Neural progenitor cell (in vitro differentiated cells): Measurements from ENCODE around the gene SLC5A6. TPM values are rescaled to one million over a fixed set of nuclear protein-coding genes. Genes with fewer than 3 reads are reported as not detected.
A peak's percentile ranks its signal among the peaks of the same experiment; 100 is the strongest.

Source experiments
- DNase-seq: peaks from one replicate; pipeline ENCODE4 v3.0.0-alpha.2; 2016; ENCODE audit warnings: low spot score
- H2AFZ ChIP-seq: fragments of 200-600 bp; sonication (generic); replicated peaks from 2 replicates; pipeline ENCODE4 v1.6.1; 2016; ENCODE audit warnings: antibody characterized with exemption
- H3F3A ChIP-seq: fragments of 200-600 bp; sonication (generic); 2 replicates; pipeline ENCODE4 v1.6.1; 2016; ENCODE audit warnings: antibody characterized with exemption, low read depth
- H3K27ac ChIP-seq: fragments of 200-600 bp; sonication (generic); 2 replicates; pipeline ENCODE4 v1.5.1; 2016; ENCODE audit warnings: mild to moderate bottlenecking
- H3K27me3 ChIP-seq: fragments of 200-600 bp; sonication (generic); 2 replicates; pipeline ENCODE4 v1.6.1; 2016; ENCODE audit warnings: mild to moderate bottlenecking, moderate library complexity
- H3K36me3 ChIP-seq: fragments of 200-600 bp; sonication (generic); 2 replicates; pipeline ENCODE4 v1.5.1; 2016
- H3K4me1 ChIP-seq: fragments of 200-600 bp; sonication (generic); 2 replicates; pipeline ENCODE4 v1.6.1; 2016; ENCODE audit warnings: mixed run types
- H3K4me2 ChIP-seq: fragments of 200-600 bp; sonication (generic); 2 replicates; pipeline ENCODE4 v1.6.1; 2016
- H3K4me3 ChIP-seq: fragments of 200-600 bp; sonication (generic); 2 replicates; pipeline ENCODE4 v1.5.1; 2016
- H3K79me2 ChIP-seq: fragments of 200-600 bp; sonication (generic); 2 replicates; pipeline ENCODE4 v1.6.1; 2016; ENCODE audit warnings: low read depth
- H3K9ac ChIP-seq: fragments of 200-600 bp; sonication (generic); 2 replicates; pipeline ENCODE4 v1.6.1; 2016
- H3K9me3 ChIP-seq: fragments of 200-600 bp; sonication (generic); 2 replicates; pipeline ENCODE4 v1.5.1; 2016; ENCODE audit warnings: low read depth
- H4K20me1 ChIP-seq: fragments of 200-600 bp; sonication (generic); 2 replicates; pipeline ENCODE4 v1.6.1; 2016; ENCODE audit warnings: low read depth
- H3K27ac Mint-ChIP-seq: 3 replicates; pipeline ENCODE4 v1.8.0; 2021; ENCODE audit warnings: mixed read lengths
- H3K27me3 Mint-ChIP-seq: 2 replicates; pipeline ENCODE4 v1.8.0; 2022; ENCODE audit warnings: low read depth, mild to moderate bottlenecking, inconsistent platforms, moderate library complexity, mixed read lengths; ENCODE audit not compliant: insufficient read depth
- H3K36me3 Mint-ChIP-seq: 3 replicates; pipeline ENCODE4 v1.8.0; 2021; ENCODE audit warnings: mixed read lengths
- H3K4me1 Mint-ChIP-seq: 3 replicates; pipeline ENCODE4 v1.8.0; 2021; ENCODE audit warnings: mixed read lengths
- H3K4me3 Mint-ChIP-seq: 3 replicates; pipeline ENCODE4 v1.8.0; 2021; ENCODE audit warnings: mild to moderate bottlenecking, moderate library complexity, mixed read lengths
- H3K9me3 Mint-ChIP-seq: 3 replicates; pipeline ENCODE4 v1.8.0; 2020; ENCODE audit warnings: mixed read lengths
- EZH2 ChIP-seq: fragments of 200-600 bp; sonication (generic); IDR thresholded peaks from 2 replicates; pipeline ENCODE4 v1.6.1; 2017; ENCODE audit warnings: antibody characterized with exemption, mild to moderate bottlenecking, moderate library complexity
- EZH2phosphoT487 ChIP-seq: fragments of 200-600 bp; sonication (generic); IDR thresholded peaks from 2 replicates; pipeline ENCODE4 v1.6.1; 2017; ENCODE audit warnings: antibody characterized with exemption
- total RNA-seq: library from RNA; depleted of rRNA; stranded (reverse); fragments of >200 nt; gene quantifications from 2 replicates; pipeline ENCODE4 v1.2.3, GENCODE V29; 2015; ENCODE audit warnings: low replicate concordance
- TF ChIP-seq, protein P1 (sequence below): fragments of 200-600 bp; sonication (generic); IDR thresholded peaks from 2 replicates; pipeline ENCODE4 v1.5.1; 2017; ENCODE audit warnings: antibody characterized with exemption, mild to moderate bottlenecking

The SLC5A6 gene
- total RNA-seq, 1 donor from 2014 or later: 42.8 TPM

GRCh38 chr2:27218614-27219013, 6.5 kb upstream of the SLC5A6 start:
- no peak overlapping the region for H3K9ac ChIP-seq
- peaks cover 9% of the 10 kb centered on the region for H3K27me3 Mint-ChIP-seq
- peak overlapping the region; percentile 37 for H3K4me3 Mint-ChIP-seq
- H3K9me3 ChIP-seq: no peaks in the 10 kb centered on the region
- H3K27me3 ChIP-seq: no peaks in the 10 kb centered on the region
- no peaks in the 10 kb centered on the region for H4K20me1 ChIP-seq
- peaks cover 23% of the 10 kb centered on the region for H3K4me1 Mint-ChIP-seq
- peaks cover 37% of the 10 kb centered on the region for H3K36me3 Mint-ChIP-seq
- peaks cover 43% of the 10 kb centered on the region for H3K79me2 ChIP-seq
- H3K36me3 ChIP-seq: peaks cover 5% of the 10 kb centered on the region
- H2AFZ ChIP-seq: no peak overlapping the region
- no peak overlapping the region for H3K27ac Mint-ChIP-seq
- H3K27ac ChIP-seq: no peak overlapping the region
- H3F3A ChIP-seq: peaks cover 20% of the 10 kb centered on the region
- no peak for TF ChIP-seq EZH2phosphoT487
- no peak for TF ChIP-seq EZH2
- TF ChIP-seq, protein P1, sequence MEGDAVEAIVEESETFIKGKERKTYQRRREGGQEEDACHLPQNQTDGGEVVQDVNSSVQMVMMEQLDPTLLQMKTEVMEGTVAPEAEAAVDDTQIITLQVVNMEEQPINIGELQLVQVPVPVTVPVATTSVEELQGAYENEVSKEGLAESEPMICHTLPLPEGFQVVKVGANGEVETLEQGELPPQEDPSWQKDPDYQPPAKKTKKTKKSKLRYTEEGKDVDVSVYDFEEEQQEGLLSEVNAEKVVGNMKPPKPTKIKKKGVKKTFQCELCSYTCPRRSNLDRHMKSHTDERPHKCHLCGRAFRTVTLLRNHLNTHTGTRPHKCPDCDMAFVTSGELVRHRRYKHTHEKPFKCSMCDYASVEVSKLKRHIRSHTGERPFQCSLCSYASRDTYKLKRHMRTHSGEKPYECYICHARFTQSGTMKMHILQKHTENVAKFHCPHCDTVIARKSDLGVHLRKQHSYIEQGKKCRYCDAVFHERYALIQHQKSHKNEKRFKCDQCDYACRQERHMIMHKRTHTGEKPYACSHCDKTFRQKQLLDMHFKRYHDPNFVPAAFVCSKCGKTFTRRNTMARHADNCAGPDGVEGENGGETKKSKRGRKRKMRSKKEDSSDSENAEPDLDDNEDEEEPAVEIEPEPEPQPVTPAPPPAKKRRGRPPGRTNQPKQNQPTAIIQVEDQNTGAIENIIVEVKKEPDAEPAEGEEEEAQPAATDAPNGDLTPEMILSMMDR: no peak
- DNase-seq: no peak
- H3K4me1 ChIP-seq: peaks cover 9% of the 10 kb centered on the region
- H3K4me3 ChIP-seq: no peak overlapping the region
- H3K9me3 Mint-ChIP-seq: no peaks in the 10 kb centered on the region
- H3K4me2 ChIP-seq: peak overlapping the region; percentile 79

- Mint-ChIP-seq H3K27me3 (peaks cover 8% of the 10 kb centered on the region), H3K36me3 (peaks cover 33% of the 10 kb centered on the region), H3K4me1 (peaks cover 34% of the 10 kb centered on the region), H3K9me3 (no peaks in the 10 kb centered on the region), H3K27ac (no peak within 1 kb of the TSS), H3K4me3 (peak within 1 kb of the TSS; percentile 87)
- Histone ChIP-seq H3K79me2 (peaks cover 54% of the 10 kb centered on the region), H3K4me3 (peak within 1 kb of the TSS; percentile 59), H3K4me1 (peaks cover 16% of the 10 kb centered on the region), H2AFZ (peak within 1 kb of the TSS; percentile 21), H3K9me3 (no peaks in the 10 kb centered on the region), H3K4me2 (peak within 1 kb of the TSS; percentile 79), H3K27ac (peak within 1 kb of the TSS; percentile 84), H3K36me3 (peaks cover 5% of the 10 kb centered on the region), H4K20me1 (no peaks in the 10 kb centered on the region), H3K27me3 (no peaks in the 10 kb centered on the region), H3F3A (peaks cover 26% of the 10 kb centered on the region), H3K9ac (peak within 1 kb of the TSS; percentile 34)
- no peak for TF ChIP-seq EZH2
- TF ChIP-seq, protein P1: peak; percentile 40
- peak; percentile 96 for DNase-seq
Observed at GRCh38 chr2:27217173-27218121, 5.4 kb upstream of the SLC5A6 start, which contains the start of gene CAD. Gene CAD, plus strand, starts transcription at chr2:27217369. Its CDS starts 183 bp downstream, at chr2:27217552.

- Histone ChIP-seq H3K36me3 (peaks cover 5% of the 10 kb centered on the region), H3K27me3 (no peaks in the 10 kb centered on the region), H3K4me1 (peaks cover 16% of the 10 kb centered on the region), H4K20me1 (no peaks in the 10 kb centered on the region), H3K4me3 (peak overlapping the region; percentile 59), H3K9me3 (no peaks in the 10 kb centered on the region), H3K79me2 (peaks cover 54% of the 10 kb centered on the region), H3K27ac (peak overlapping the region; percentile 84), H2AFZ (peak overlapping the region; percentile 3), H3K9ac (no peak overlapping the region), H3K4me2 (peak overlapping the region; percentile 79), H3F3A (peaks cover 35% of the 10 kb centered on the region)
- peak overlapping the region; percentile 87 for H3K4me3 Mint-ChIP-seq
- no peak overlapping the region for H3K27ac Mint-ChIP-seq
- H3K9me3 Mint-ChIP-seq: no peaks in the 10 kb centered on the region
- peaks cover 29% of the 10 kb centered on the region for H3K36me3 Mint-ChIP-seq
- H3K27me3 Mint-ChIP-seq: peaks cover 8% of the 10 kb centered on the region
- no peak for DNase-seq
- TF ChIP-seq EZH2: no peak
- no peak for TF ChIP-seq EZH2phosphoT487
- TF ChIP-seq, protein P1: no peak
- H3K4me1 Mint-ChIP-seq: peaks cover 35% of the 10 kb centered on the region
Observed at GRCh38 chr2:27216416-27217137, 4.5 kb upstream of the SLC5A6 start.
